HepG2 (cell line): ENCODE results near the gene USP36. TPM values are rescaled to one million over a fixed set of nuclear protein-coding genes. Genes with fewer than 3 reads are reported as not detected.

Experiments
- ATAC-seq: fragments of 200-7000 bp; cut with Tn5 transposase; 3 replicates; pipeline ENCODE4 v1.9.1; 2020; ENCODE audit warnings: mild to moderate bottlenecking, moderate library complexity
- BruUV-seq: library from RNA; stranded (reverse); fragments of 400-500 nt; replicated peaks from 2 replicates; lab custom pipeline; 2021; lab: Mats Ljungman, UMichigan
- CTCF ChIA-PET: fragments of 300-600 bp; formaldehyde crosslinking; extraction: SDS; loops from one replicate; lab custom pipeline; 2021; ENCODE audit warnings: low total read pairs, inconsistent platforms, low intra/inter-chr PET ratio; lab: Yijun Ruan, JAX
- POLR2A ChIA-PET: fragments of 350-600 bp; sonication (Branson Sonifier 250); formaldehyde crosslinking; loops from one replicate; lab custom pipeline; 2020; ENCODE audit warnings: antibody characterized with exemption, inconsistent platforms; lab: Yijun Ruan, JAX
- DNase-seq: peaks from one replicate; pipeline ENCODE4 v3.0.0-alpha.2; 2015; ENCODE audit warnings: low spot score
- FAIRE-seq: peaks from 3 replicates; lab custom pipeline; 2011; peaks lifted over from hg19 to GRCh38; lab: Jason Lieb, UNC
- H2AFZ ChIP-seq: one replicate; pipeline ENCODE4 v1.6.1; 2011; ENCODE audit warnings: low read length, inconsistent platforms
- H3K27ac ChIP-seq: fragments of 300-600 bp; 3 replicates; pipeline ENCODE4 v1.8.0; 2011; ENCODE audit warnings: mixed run types, mild to moderate bottlenecking, mixed read lengths, low read length, inconsistent platforms; ENCODE audit not compliant: insufficient read depth; ENCODE audit errors: extremely low read length
- H3K27me3 ChIP-seq, 2 experiments: fragments of 200-600 bp in 1 of 2; 2 replicates in 1 of 2; 3 replicates in 1 of 2; pipeline versions ENCODE4 v1.6.0 to v1.8.0; 2011; ENCODE audit warnings: low read length in 2 of 2, mild to moderate bottlenecking in 2 of 2, moderate library complexity in 2 of 2, inconsistent platforms in 1 of 2; ENCODE audit not compliant: insufficient read depth in 2 of 2, control insufficient read depth in 1 of 2
- H3K36me3 ChIP-seq, 2 experiments: fragments of 200-600 bp in 1 of 2; replicated peaks in 1 of 2; 2 replicates in 1 of 2; 3 replicates in 1 of 2; pipeline versions ENCODE4 v1.5.1 to v1.8.0; 2011; ENCODE audit warnings: low read length in 2 of 2, inconsistent platforms in 1 of 2; ENCODE audit not compliant: insufficient read depth in 2 of 2, control insufficient read depth in 1 of 2
- H3K4me1 ChIP-seq: 2 replicates; pipeline ENCODE4 v1.5.1; 2012; ENCODE audit warnings: low read length, inconsistent platforms; ENCODE audit not compliant: insufficient read depth
- H3K4me2 ChIP-seq: 2 replicates; pipeline ENCODE4 v1.6.0; 2011; ENCODE audit warnings: low read depth, low read length, inconsistent platforms
- H3K4me3 ChIP-seq, 3 experiments: fragments of 200-600 bp in 1 of 3; sonication (generic), shearing (Covaris generic) in 1 of 3; replicated peaks in 1 of 3; 2 replicates each; pipeline ENCODE4 v1.5.1; 2011 to 2016; ENCODE audit warnings: low read length in 3 of 3, inconsistent platforms in 2 of 3, low read depth in 2 of 3, mild to moderate bottlenecking in 2 of 3, control low read depth in 1 of 3, mixed read lengths in 1 of 3; ENCODE audit not compliant: insufficient read depth in 1 of 3
- H3K79me2 ChIP-seq: one replicate; pipeline ENCODE4 v1.6.1; 2011; ENCODE audit warnings: low read length, inconsistent platforms; ENCODE audit not compliant: insufficient read depth
- H3K9ac ChIP-seq: 2 replicates; pipeline ENCODE4 v1.6.0; 2011; ENCODE audit warnings: mild to moderate bottlenecking, low read depth, low read length, inconsistent platforms; ENCODE audit not compliant: insufficient read depth
- H3K9me3 ChIP-seq: 2 replicates; pipeline ENCODE4 v1.5.1; 2012; ENCODE audit warnings: mild to moderate bottlenecking, low read length
- H4K20me1 ChIP-seq: 2 replicates; pipeline ENCODE4 v1.6.0; 2011; ENCODE audit warnings: inconsistent platforms, mild to moderate bottlenecking, low read length, moderate library complexity; ENCODE audit not compliant: insufficient read depth
- ARNTL ChIP-seq: sonication (generic); formaldehyde crosslinking; IDR thresholded peaks from 2 replicates; pipeline ENCODE4 v1.4.0; 2020; ENCODE audit warnings: mild to moderate bottlenecking, missing genetic modification reagents
- HMGXB3 ChIP-seq: sonication (generic); formaldehyde crosslinking; IDR thresholded peaks from 2 replicates; pipeline ENCODE4 v1.4.0; 2020; ENCODE audit warnings: missing genetic modification reagents, borderline replicate concordance
- KLF12 ChIP-seq: sonication (generic); formaldehyde crosslinking; IDR thresholded peaks from 2 replicates; pipeline ENCODE4 v1.4.0; 2020; ENCODE audit warnings: missing genetic modification reagents, borderline replicate concordance
- PPARG ChIP-seq: conservative IDR thresholded peaks from 2 replicates; pipeline ENCODE4 v1.6.1; 2016; ENCODE audit warnings: missing biosample characterization, missing genetic modification reagents
- ZSCAN12 ChIP-seq: sonication (generic); formaldehyde crosslinking; IDR thresholded peaks from 2 replicates; pipeline ENCODE4 v1.9.0; 2021; ENCODE audit warnings: mild to moderate bottlenecking, missing genetic modification reagents
- WGBS: methylation state at CpG from one replicate; pipeline ENCODE4 v1.1.6; 2017; ENCODE audit warnings: low lambda C conversion rate; 5-methylcytosine and 5-hydroxymethylcytosine counted together
- in situ Hi-C: cut with HindIII; loops from 2 replicates; pipeline ENCODE4 v1.10.0; 2017; ENCODE audit warnings: low pct_unique_long_range_greater_than_20kb; ENCODE audit not compliant: extremely low pct_ligation_motif_present
- intact Hi-C: fragments of 100-400 bp; cut with micrococcal nuclease; formaldehyde crosslinking; loops from one replicate; pipeline ENCODE4 v1.10.0; 2022; ENCODE audit not compliant: unreplicated experiment
- polyA plus RNA-seq, 8 experiments: library from polyadenylated mRNA; depleted of rRNA in 3 of 8; stranded (reverse) in 7 of 8; unstranded in 1 of 8; fragments of >200 nt; fragmentation: Illumina TruSeq in 4 of 8; extraction: Trizol in 4 of 8; gene quantifications; 2 replicates each; pipeline versions ENCODE4 v1.2.1 to v1.2.3, GENCODE V29; 2011 to 2016; ENCODE audit warnings: low read depth in 4 of 8, missing spikeins in 1 of 8, mixed read lengths in 1 of 8; ENCODE audit not compliant: insufficient read depth in 1 of 8
- total RNA-seq, 5 experiments: library from RNA; depleted of rRNA; stranded (reverse); fragments of >200 nt; fragmentation: Illumina TruSeq; extraction: Trizol; gene quantifications; 2 replicates each; pipeline ENCODE4 v1.2.3, GENCODE V29; 2016; ENCODE audit warnings: low read depth in 1 of 5

Gene USP36
- total and polyA plus RNA-seq, 2 of the 13 experiments (the other 11 are each of a cell fraction or from before 2014, with no cell fraction given): 29.6 to 45.9 TPM

- no peak for TF ChIP-seq ARNTL
- no peak for TF ChIP-seq HMGXB3 (CRISPR knock-in tag)
- TF ChIP-seq PPARG (CRISPR knock-in tag): no peak
Observed at GRCh38 chr17:78761789-78762406, 78.7 kb downstream of the USP36 start (continued).

- H2AFZ ChIP-seq: no peak overlapping the region
- in situ Hi-C loops (no loop called here), intact Hi-C loops (no loop called here)
- H3K4me2 ChIP-seq: no peak overlapping the region
- H3K4me1 ChIP-seq: peaks cover 72% of the 10 kb centered on the region
- ATAC-seq (no peak), DNase-seq (no peak), FAIRE-seq (no peak)
- H3K9me3 ChIP-seq: no peaks in the 10 kb centered on the region
- H3K79me2 ChIP-seq: peaks cover 84% of the 10 kb centered on the region
- no peak overlapping the region for H3K9ac ChIP-seq
- POLR2A ChIA-PET: interaction anchor here (1.2 kb wide), 1 partner anchor 11 kb away, joined by 4 read pairs; no protein-coding TSS in a partner anchor
- no peaks in the 10 kb centered on the region for H4K20me1 ChIP-seq
- CTCF ChIA-PET: no interaction called here
- no peak overlapping the region for H3K4me3 ChIP-seq
- TF ChIP-seq KLF12 (CRISPR knock-in tag) (0 out of 2 replicates have a peak, but pooled peaks have one; percentile 4), ZSCAN12 (CRISPR knock-in tag) (no peak)
- TF ChIP-seq, all 625 proteins: peak for 1
- H3K27me3 ChIP-seq: no peaks in the 10 kb centered on the region
- no peak overlapping the region for H3K27ac ChIP-seq
- WGBS: 99% methylated on average over 5 of the region's 5 CpGs
- BruUV-seq: no TSS peak
- H3K36me3 ChIP-seq: no peaks in the 10 kb centered on the region
Observed at GRCh38 chr17:78759969-78760352, 80.7 kb downstream of the USP36 start.
